Measurements from ENCODE around the gene CDPF1.
A peak's percentile ranks its signal among the peaks of the same experiment; 100 is the strongest.
"Not testable (repeated sequence)": the region's sequence is repeated elsewhere in the genome, so short reads cannot be mapped to it uniquely, and the experiment has no call there.

Gene CDPF1

DNA sequence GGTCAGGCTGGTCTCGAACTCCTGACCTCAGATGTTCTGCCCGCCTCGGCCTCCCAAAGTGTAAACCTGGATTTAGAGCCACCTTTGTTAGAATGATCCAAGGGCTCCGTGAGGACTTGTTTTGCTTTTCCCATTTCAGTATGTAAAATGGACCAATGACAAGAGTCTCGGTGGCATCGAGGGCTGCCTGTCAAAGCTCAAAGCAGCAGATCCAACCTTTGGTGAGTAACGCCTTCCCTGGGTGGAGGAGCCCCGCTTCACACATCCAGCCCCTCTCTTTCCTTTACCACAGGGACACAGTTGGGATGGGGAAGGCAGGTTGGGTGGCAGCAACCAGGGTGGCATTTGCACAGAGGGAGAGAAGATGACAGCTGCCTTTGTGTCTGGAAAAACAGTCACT is 22.1 kb upstream of the CDPF1 start:
- H3K27me3 Mint-ChIP-seq (ENCODE audit: low read depth), result peaks cover 3% of the 10 kb centered on the region
- H3K36me3 Mint-ChIP-seq (ENCODE audit: low read depth), result peaks cover 39% of the 10 kb centered on the region
- H3K4me1 Mint-ChIP-seq, result peaks cover 4% of the 10 kb centered on the region
- no peak overlapping the region for H3K4me3 Mint-ChIP-seq
- H3K9me3 Mint-ChIP-seq, result no peaks in the 10 kb centered on the region
- TF ChIP-seq, protein P1, sequence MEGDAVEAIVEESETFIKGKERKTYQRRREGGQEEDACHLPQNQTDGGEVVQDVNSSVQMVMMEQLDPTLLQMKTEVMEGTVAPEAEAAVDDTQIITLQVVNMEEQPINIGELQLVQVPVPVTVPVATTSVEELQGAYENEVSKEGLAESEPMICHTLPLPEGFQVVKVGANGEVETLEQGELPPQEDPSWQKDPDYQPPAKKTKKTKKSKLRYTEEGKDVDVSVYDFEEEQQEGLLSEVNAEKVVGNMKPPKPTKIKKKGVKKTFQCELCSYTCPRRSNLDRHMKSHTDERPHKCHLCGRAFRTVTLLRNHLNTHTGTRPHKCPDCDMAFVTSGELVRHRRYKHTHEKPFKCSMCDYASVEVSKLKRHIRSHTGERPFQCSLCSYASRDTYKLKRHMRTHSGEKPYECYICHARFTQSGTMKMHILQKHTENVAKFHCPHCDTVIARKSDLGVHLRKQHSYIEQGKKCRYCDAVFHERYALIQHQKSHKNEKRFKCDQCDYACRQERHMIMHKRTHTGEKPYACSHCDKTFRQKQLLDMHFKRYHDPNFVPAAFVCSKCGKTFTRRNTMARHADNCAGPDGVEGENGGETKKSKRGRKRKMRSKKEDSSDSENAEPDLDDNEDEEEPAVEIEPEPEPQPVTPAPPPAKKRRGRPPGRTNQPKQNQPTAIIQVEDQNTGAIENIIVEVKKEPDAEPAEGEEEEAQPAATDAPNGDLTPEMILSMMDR (IDR thresholded peaks at IDR 0.05; ENCODE audit: unreplicated experiment in 3 of 3), result no peak
- no peak overlapping the region for H3K27ac Mint-ChIP-seq

- Mint-ChIP-seq H3K4me1 (peaks cover 6% of the 10 kb centered on the region), H3K36me3 (ENCODE audit: low read depth) (peaks cover 28% of the 10 kb centered on the region), H3K27ac (peak overlapping the region in 1 of 3 experiments; percentile 63), H3K27me3 (ENCODE audit: low read depth) (peaks cover 26% of the 10 kb centered on the region), H3K9me3 (peaks cover 13% of the 10 kb centered on the region), H3K4me3 (peak overlapping the region; percentile 77 to 96 (median 96))
- TF ChIP-seq, protein P1 (IDR thresholded peaks at IDR 0.05; ENCODE audit: unreplicated experiment in 3 of 3), result no peak
Measured at GRCh38 chr22:46269564-46269963, 19.5 kb upstream of the CDPF1 start.

DNA sequence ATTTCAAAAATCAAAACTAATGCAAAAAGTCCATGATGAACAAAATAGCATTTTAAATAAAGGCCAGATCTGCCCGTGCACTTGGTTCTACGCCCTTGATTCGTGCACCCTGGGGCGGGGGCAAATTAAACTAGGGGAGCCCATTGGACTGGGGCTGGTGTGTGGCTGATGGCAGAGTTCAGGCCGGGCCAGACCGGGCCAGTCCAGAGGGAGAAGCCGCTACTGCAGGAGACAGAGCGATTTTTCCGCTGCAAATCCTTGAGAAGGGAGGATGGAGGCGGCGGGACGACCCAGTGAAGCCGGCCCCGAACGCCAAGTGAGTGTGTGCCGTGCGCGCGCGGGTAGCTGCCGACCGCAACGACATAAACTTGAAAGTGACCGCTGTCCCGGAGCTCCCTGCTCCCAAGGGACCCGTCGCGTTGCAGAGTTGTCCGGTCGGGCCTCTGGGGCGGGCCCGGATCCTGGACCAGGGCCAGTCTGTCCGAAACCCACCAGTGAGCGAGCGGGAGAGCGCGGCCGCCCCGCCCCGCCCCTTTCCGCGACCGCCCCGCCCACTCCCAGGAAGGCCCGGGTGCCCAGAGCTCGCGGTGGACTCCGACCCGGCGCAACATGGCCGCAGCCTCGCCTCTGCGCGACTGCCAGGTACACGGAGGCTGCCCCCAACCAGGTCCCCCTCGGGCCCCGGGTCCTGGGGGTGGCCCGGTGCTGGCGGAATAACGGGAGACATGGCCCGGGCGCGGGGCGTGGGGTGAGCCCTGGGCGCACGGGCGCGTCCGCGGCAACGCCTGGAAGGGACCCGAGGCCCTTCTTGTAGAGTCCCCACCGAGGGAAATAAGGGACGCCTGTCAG is 17.6 kb upstream of the CDPF1 start, which contains the start of gene TTC38:
TSS of gene TTC38 (plus strand) at position 578 of the 849 bp plus-strand sequence. CDS start at position 610, 32 bp downstream.
- Mint-ChIP-seq H3K27me3 (ENCODE audit: low read depth) (peaks cover 42% of the 10 kb centered on the region), H3K36me3 (ENCODE audit: low read depth) (peaks cover 29% of the 10 kb centered on the region), H3K4me1 (peaks cover 6% of the 10 kb centered on the region), H3K27ac (peak within 1 kb of the TSS; percentile 69 to 85 (median 75)), H3K9me3 (peaks cover 27% of the 10 kb centered on the region), H3K4me3 (peak within 1 kb of the TSS; percentile 95 to 96 (median 96))
- TF ChIP-seq, protein P1 (IDR thresholded peaks at IDR 0.05; ENCODE audit: unreplicated experiment in 3 of 3), result no peak

DNA sequence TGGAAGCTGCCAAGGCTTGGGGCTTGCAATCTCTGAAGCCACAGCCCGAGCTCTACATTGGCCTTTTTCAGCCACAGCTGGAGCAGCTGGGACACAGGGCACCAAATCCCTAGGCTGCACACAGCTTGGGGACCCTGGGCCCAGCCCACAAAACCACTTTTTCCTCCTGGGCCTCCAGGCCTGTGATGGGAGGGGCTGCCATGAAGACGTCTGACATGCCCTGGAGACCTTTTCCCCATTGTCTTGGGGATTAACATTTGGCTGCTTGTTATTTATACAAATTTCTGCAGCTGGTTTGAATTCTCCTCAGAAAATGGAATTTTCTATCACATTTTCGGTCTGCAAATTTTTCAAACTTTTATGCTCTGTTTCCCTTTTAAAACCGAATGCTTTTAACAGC is 15.5 kb upstream of the CDPF1 start:
- Mint-ChIP-seq H3K4me3 (peak overlapping the region in 1 of 3 experiments; percentile 6), H3K27me3 (ENCODE audit: low read depth) (peaks cover 62% of the 10 kb centered on the region), H3K36me3 (ENCODE audit: low read depth) (peaks cover 39% of the 10 kb centered on the region), H3K9me3 (peaks cover 45% of the 10 kb centered on the region)
- not testable (repeated sequence) for H3K27ac Mint-ChIP-seq, H3K4me1 Mint-ChIP-seq

DNA sequence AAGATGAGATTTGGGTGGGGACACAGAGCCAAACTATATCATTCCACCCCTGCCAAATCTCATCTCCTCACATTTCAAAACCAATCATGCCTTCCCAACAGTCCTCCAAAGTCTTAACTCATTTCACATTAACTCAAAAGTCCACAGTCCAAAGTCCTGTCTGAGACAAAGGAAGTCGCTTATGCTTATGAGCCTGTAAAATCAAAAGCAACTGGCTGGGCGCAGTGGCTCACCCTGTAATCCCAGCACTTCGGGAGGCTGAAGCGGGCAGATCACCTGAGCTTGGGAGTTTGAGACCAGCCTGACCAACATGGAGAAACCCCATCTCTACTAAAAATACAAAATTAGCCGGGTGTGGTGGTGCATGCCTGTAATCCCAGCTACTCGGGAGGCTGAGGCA is 14.4 kb upstream of the CDPF1 start:
- Mint-ChIP-seq H3K27ac (peak overlapping the region in 1 of 3 experiments; percentile 56), H3K27me3 (ENCODE audit: low read depth) (peaks cover 73% of the 10 kb centered on the region), H3K36me3 (ENCODE audit: low read depth) (peaks cover 33% of the 10 kb centered on the region), H3K9me3 (peaks cover 55% of the 10 kb centered on the region), H3K4me3 (peak overlapping the region; percentile 34 to 65 (median 36))
- H3K4me1 Mint-ChIP-seq, result not testable (repeated sequence)

DNA sequence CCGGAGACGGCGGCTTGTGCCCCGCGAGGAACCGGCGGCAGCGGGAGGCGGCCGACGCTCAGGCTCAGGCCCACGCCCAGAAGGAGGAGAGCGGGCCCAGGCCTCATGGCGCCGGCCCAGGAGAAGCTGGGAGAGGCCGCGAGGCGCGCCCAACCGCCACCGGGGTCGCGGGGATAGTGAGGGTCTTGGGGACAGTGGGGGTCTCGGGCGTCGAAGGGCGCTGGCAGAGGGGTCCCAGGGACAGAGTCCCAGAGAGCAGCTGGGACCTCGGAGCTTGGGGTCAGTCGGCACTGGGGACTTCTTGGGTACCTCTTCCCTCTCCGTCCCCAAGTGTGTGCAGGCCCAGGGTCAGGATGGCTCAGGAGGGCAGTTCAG is 13.1 kb upstream of the CDPF1 start, which contains the start of gene PKDREJ:
TSS of gene PKDREJ (minus strand) at position 128 of the 375 bp plus-strand sequence. CDS start at position 107, 21 bp downstream.
- Mint-ChIP-seq H3K4me1 (peaks cover 6% of the 10 kb centered on the region), H3K4me3 (peak within 1 kb of the TSS; percentile 27 to 53 (median 39)), H3K27ac (no peak within 1 kb of the TSS), H3K36me3 (ENCODE audit: low read depth) (peaks cover 32% of the 10 kb centered on the region), H3K27me3 (ENCODE audit: low read depth) (peaks cover 84% of the 10 kb centered on the region), H3K9me3 (peaks cover 67% of the 10 kb centered on the region)
- TF ChIP-seq, protein P1 (IDR thresholded peaks at IDR 0.05; ENCODE audit: unreplicated experiment in 3 of 3), result no peak
